HG03045 (cell line): Measurements from ENCODE around the gene ZNF628.

ENCODE experiments used
- ATAC-seq: cut with Tn5 transposase; IDR thresholded peaks from one replicate; pipeline ENCODE4 v1.9.1; 2021; ENCODE audit warnings: mild to moderate bottlenecking, moderate library complexity; ENCODE audit not compliant: unreplicated experiment

Gene ZNF628

GRCh38 chr19:55527197-55528029 lies 51.0 kb downstream of the ZNF628 start:
- ATAC-seq, result no peak

GRCh38 chr19:55528030-55528803 lies 51.8 kb downstream of the ZNF628 start:
- ATAC-seq, result no peak

GRCh38 chr19:55529636-55530234 lies 53.3 kb downstream of the ZNF628 start:
- no peak for ATAC-seq

- no peak for ATAC-seq
Observed at GRCh38 chr19:55530996-55531395, 54.6 kb downstream of the ZNF628 start.
